Measurements from ENCODE around the gene ATP12A. TPM values are rescaled to one million over a fixed set of nuclear protein-coding genes. Genes with fewer than 3 reads are reported as not detected.

Gene ATP12A
- polyA plus RNA-seq, 4 donors, result 0.22 to 32.6 (median 15.6) TPM

- no peak for DNase-seq (ENCODE audit: low read depth in 4 of 4, low spot score in 3 of 4)
Observed at GRCh38 chr13:24684600-24684998, 4.4 kb downstream of the ATP12A start.

GRCh38 chr13:24685314-24685713, 5.1 kb downstream of the ATP12A start:
- DNase-seq (ENCODE audit: low read depth in 4 of 4, low spot score in 3 of 4), result no peak

DNA sequence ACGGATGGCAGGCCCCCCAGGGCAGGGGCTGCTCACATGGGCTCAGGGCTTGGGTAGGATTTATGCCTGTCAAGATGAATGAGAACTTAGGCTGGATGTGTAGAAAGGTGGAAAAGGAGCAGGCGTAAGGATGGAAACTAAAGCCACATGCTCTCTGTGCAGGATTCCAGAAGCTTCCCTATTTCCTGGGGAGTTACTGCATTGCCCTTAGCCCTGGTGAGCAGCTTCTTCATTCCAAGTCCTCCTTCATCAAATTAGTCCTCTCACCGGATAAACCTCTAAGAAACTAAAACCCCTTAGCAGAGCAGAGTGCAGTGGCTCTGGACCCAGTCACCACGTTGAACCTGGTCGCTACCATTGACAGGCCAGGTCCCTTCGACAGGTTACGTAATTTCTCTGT, 7.4 kb downstream of the ATP12A start:
- no peak for DNase-seq (ENCODE audit: low read depth in 4 of 4, low spot score in 3 of 4)

DNA sequence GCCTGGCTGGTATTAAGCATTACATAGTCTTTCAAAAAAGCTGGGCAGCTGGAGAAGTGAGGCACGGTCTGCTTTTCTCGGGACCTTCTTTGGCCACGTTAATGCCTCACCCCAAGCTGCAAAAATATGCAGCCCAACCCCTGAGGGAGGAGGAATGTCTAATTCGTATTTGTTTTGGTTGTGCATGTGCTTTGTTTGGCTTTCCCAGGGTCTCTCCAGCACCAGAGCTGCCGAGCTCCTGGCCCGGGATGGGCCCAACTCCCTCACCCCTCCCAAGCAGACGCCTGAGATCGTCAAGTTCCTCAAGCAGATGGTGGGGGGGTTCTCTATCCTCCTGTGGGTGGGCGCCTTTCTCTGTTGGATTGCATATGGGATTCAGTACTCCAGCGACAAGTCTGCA, 7.9 kb downstream of the ATP12A start:
- DNase-seq (ENCODE audit: low read depth in 4 of 4, low spot score in 3 of 4), result no peak

- DNase-seq (ENCODE audit: low read depth in 4 of 4, low spot score in 3 of 4), result no peak
Observed at GRCh38 chr13:24688950-24689349, 8.7 kb downstream of the ATP12A start.

DNA sequence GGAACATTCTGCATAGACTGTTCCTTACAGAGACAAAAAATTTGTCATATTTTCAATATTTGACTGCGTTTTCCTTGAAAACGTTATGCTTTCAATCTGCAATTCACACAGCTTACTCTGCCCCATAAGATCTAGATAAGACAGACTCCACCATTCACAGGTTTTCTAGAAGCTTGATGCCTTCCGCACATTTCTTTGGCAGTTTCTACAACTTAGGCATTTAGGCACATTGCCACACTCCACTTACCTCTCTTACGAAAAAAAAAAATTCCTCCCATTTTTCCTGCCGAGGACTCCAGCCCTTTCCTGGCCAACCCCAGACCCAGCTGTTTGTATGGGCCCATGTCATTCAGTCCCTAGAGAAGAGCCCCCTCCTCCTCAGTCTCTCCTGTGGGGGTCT, 11.2 kb downstream of the ATP12A start:
- DNase-seq (ENCODE audit: low read depth in 4 of 4, low spot score in 3 of 4), result no peak

DNA sequence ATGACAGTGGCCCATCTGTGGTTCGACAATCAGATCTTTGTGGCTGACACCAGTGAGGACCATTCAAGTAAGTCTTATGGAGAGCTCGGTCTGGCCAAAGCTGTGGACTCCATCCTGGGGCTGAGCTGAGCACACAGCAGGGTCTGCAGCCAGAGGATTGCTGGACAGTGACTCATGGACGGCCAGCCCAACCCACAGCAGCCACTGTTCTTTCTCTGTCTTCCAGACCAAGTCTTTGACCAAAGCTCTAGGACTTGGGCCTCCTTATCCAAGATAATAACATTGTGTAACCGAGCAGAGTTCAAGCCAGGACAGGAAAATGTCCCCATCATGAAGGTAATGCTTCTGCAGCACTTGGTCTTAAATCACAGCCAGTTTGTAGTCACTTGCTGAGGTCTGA, 12.4 kb downstream of the ATP12A start:
- DNase-seq (ENCODE audit: low read depth in 4 of 4, low spot score in 3 of 4), result no peak

DNA sequence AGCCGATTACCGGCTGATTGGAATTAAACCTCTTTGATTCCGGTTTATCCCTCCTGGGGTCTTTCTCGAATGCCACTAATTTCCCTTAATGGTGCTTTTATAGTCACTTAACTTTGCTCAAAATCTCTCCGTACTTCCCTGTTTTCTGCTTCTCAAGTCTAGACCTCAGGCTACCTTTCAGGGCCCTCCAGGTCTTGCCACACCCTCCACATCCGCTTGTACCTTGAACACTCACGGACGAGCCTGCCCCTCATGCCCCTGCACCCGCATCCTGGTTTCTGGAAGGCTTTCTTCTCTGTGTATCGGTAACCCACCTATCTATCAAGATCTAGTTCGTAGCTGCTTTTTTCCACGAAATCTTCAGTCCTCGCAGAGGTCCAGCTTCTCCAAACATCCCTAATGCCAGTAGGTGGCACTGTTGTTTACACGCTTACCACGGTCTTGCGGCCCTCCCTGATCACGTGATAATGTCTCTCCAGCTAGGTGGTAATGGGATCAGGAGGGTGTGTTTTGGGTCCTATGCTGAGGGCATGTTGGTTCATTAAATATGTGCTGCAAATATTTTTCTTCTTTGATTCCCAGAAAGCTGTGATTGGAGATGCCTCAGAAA, 13.8 kb downstream of the ATP12A start:
- DNase-seq (ENCODE audit: low read depth in 4 of 4, low spot score in 3 of 4), result no peak

- no peak for DNase-seq (ENCODE audit: low read depth in 4 of 4, low spot score in 3 of 4)
Observed at GRCh38 chr13:24694907-24695306, 14.7 kb downstream of the ATP12A start.

DNA sequence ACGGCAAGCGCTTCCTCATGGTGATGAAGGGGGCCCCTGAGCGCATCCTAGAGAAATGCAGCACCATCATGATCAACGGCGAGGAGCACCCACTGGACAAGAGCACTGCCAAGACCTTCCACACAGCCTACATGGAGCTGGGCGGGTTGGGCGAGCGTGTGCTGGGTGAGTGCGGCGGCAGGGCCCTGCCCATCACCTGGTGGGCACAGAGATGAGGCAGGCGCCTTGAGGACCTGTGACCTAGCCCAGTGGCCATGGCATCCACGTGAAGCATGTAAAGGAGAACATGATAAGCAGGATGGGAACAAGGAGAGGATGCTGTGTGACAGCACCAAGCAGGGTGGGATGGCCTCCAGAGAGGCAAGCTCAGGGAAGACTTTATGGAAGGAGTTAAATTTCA, 18.5 kb downstream of the ATP12A start:
- DNase-seq (ENCODE audit: low read depth in 4 of 4, low spot score in 3 of 4), result no peak

DNA sequence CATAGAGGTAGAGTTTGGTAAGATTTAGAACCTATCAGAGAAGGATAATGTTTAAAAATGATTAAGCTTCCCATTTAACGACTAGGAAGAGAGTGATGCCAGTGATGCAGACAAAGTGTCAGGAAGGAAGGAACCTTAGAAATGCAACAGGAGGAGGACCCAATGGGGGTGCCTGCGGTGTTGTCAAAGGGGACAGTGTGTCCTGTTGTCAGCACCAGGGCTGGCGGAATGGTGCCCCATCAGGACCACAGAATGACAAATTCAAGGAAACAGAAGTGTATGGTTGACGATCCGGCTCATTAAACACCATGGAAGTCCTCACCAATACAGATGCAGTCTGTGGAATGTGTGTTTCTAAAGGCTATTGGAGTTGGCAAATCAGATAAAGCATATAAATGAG, 19.3 kb downstream of the ATP12A start:
- DNase-seq (ENCODE audit: low read depth in 4 of 4, low spot score in 3 of 4), result no peak

DNA sequence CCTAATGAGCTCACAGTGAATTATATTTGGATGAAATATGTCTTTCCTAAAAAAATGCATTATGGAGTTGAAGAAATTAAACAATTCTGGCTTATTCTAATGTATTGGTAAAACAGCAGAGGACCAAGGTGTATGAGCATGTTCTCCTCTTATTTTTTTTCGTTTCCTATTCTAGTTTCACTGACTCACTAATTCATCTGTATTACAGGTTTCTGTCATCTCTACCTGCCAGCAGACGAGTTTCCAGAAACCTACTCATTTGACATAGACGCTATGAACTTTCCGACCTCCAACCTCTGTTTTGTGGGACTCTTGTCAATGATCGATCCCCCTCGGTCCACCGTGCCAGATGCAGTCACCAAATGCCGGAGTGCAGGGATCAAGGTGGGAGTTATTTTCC, 20.3 kb downstream of the ATP12A start:
- DNase-seq (ENCODE audit: low read depth in 4 of 4, low spot score in 3 of 4), result no peak

DNA sequence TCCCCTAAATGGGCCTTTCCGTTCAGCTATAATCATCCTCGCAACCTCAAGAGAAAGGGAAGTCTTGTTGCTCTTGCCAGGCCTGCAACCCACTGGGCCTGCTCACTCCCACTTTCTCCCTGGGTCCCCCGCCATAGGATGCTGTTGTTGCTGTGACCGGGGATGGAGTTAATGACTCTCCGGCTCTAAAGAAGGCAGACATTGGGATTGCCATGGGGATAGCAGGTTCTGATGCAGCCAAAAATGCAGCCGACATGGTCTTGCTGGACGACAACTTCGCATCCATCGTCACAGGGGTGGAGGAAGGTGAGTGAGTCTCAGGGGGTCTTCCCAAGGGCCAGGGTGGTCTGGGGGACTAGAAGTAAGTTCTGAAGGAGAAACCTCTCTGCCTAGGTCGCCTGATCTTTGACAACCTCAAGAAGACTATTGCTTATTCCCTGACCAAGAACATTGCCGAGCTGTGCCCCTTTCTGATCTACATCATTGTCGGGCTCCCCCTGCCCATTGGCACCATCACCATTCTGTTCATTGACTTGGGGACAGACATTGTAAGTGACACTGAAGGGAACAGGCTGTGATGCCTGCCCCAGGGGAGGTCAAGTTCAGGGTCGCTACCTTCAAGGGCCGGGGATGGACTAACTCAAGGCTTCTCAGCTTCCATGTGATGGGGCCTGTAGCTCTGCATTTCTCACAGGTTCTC, 26.8 kb downstream of the ATP12A start:
- DNase-seq (ENCODE audit: low read depth in 4 of 4, low spot score in 3 of 4), result no peak

GRCh38 chr13:24709186-24709913, 29.1 kb downstream of the ATP12A start:
- no peak for DNase-seq (ENCODE audit: low read depth in 4 of 4, low spot score in 3 of 4)

GRCh38 chr13:24713022-24713421, 32.8 kb downstream of the ATP12A start:
- DNase-seq (ENCODE audit: low read depth in 4 of 4, low spot score in 3 of 4), result peak in 1 of 4 donors; percentile 17

DNA sequence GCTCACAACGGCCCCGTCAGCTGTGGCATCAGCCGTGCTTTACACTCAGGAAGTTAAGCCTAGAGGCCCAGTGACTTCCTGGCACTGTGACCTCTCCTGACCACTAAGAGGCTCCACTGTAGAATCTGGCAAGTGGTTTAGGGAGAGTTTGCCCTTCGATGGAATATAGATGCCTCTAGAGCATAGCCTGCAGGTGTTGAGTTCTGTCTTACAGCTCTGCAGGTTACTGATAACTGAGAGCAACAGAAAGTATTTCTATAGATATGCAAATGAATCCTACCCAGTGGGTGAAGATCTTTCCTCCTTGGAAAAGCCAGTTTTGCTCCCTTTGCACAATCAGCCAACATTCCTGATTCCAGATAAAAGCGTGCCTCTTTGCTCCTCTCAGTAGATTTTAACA, 35.8 kb downstream of the ATP12A start:
- no peak for DNase-seq (ENCODE audit: low read depth in 4 of 4, low spot score in 3 of 4)

- no peak for DNase-seq (ENCODE audit: low read depth in 4 of 4, low spot score in 3 of 4)
Observed at GRCh38 chr13:24716446-24716845, 36.2 kb downstream of the ATP12A start.

- no peak for DNase-seq (ENCODE audit: low read depth in 4 of 4, low spot score in 3 of 4)
Observed at GRCh38 chr13:24717217-24717616, 37.0 kb downstream of the ATP12A start.

DNA sequence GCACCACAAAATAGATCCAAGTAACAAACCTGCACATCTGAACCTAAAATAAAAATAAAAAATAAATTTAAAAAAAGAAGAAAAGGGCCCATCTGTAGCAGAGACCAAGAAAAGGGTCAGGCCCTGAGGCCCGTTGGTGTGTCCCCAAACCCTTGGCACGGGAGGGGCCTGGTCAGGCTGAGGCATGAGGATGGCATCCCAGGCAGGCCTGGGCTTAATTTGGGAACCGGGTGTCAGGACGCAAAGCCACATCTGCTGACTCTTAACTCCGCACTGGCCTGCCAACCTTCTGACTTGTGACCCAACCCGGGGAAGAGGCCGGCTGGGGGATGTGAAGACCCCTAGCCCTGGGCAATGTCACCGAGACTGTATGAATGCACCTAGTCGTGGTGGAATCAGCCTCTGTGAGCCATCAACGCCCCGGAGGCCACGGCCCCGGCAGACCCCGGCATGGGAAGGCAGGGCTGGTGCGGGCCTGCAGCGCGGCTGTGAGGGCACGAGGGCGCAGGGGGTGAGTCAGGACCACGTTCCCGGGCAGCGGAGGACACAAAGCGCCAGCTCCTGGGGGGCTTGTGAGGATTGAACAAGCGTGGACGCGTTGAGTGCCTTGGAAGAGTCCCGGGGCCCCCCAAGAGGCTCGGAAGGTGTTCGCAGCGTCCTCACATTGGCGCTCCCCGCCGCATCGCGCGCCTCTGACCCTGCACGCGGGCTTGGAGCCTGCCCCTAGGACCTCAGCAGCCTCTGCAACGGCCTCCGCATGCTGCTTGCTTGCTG, 38.2 kb downstream of the ATP12A start:
- DNase-seq (ENCODE audit: low read depth in 4 of 4, low spot score in 3 of 4), result no peak

- DNase-seq (ENCODE audit: low read depth in 4 of 4, low spot score in 3 of 4), result no peak
Observed at GRCh38 chr13:24719139-24719538, 38.9 kb downstream of the ATP12A start.

GRCh38 chr13:24723206-24723605, 43.0 kb downstream of the ATP12A start:
- DNase-seq (ENCODE audit: low read depth in 4 of 4, low spot score in 3 of 4), result no peak
